IPS-18c (cell line): ENCODE data around the gene HADH.
"Not testable (repeated sequence)": the region's sequence is repeated elsewhere in the genome, so short reads cannot be mapped to it uniquely, and the experiment has no call there.

Experiments
- H3K4me3 ChIP-seq: 2 replicates; pipeline ENCODE4 v1.7.0; 2013; ENCODE audit warnings: low read depth, mild to moderate bottlenecking, low read length, moderate library complexity; ENCODE audit not compliant: insufficient read depth
- H3K9me3 ChIP-seq: one replicate; pipeline ENCODE4 v1.6.1; 2013; ENCODE audit warnings: mild to moderate bottlenecking, low read length, moderate library complexity; ENCODE audit not compliant: control insufficient read depth, insufficient read depth

Gene HADH

DNA sequence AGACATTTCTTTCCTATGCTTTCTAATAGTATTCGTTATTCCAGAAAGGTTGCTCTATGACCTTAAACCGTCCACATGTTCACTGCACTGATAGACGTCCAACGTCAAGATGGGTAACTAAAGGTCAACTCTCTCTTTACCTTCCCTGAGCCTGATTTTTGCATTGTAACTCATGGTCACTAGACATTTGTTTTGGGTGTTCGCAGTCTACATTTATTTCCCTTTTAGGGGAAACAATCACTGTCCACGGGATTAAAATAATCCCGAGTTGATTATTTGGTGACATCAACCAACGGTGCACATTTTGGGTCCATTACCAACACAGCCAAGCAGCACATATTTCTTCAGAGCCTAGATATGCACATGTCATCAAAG, 540 bp upstream of the HADH start:
- H3K9me3 ChIP-seq, result no peaks in the 10 kb centered on the region
- peak overlapping the region; percentile 86 for H3K4me3 ChIP-seq

DNA sequence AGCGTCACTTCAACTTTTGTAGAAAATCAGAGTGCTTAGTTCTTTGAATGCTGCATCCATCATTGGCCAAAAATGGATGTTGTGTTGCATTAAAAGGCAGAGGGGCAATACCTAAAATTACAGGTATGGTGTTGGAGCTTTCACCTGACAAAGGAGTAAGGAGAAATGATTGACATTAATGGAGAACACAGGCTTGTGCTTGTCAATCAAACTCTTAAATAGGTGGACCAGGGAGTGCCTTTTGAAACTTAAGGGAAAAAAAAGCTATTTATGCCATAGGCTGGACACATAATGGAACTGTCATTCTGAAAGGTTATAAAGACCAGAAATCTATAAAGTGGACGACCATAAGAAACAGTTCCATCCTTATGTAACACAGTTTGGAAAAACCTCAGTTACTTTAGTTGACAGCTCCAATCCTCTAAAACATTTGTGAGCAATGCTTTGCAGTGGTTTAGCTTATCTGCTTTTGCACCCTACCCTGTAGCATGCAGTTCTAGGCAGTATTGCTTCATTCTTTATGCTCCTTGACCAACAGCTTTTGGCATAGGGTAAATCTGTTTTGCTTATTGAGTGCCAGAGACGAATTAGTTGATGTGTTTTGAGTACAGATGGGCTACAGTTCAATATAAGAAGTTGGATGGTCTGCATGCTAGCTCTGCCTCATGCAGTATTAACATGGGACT, 2.4 kb downstream of the HADH start:
- H3K4me3 ChIP-seq, result no peak overlapping the region
- H3K9me3 ChIP-seq, result no peaks in the 10 kb centered on the region

GRCh38 chr4:107993969-107994368, 4.3 kb downstream of the HADH start:
- Histone ChIP-seq H3K9me3 (no peaks in the 10 kb centered on the region), H3K4me3 (no peak overlapping the region)

DNA sequence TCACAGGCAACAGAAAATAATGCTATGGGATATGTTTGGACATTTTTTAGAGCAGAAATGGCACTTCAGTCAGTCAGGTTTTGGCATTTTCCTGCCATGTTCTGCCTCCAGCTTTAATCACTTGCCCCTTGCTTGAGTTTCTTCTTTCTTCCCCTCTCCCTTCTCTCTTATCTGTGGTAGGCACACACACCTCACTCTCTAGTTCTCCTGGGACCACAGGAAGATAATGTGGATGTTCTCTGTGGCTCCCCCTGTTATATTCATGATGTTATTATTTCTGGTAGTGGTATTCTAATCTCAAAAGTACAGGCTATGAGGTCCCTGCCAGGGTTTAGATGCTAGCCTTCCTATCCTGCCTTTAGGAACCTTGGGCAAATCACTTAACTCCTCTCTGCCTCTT, 5.2 kb downstream of the HADH start:
- Histone ChIP-seq H3K4me3 (no peak overlapping the region), H3K9me3 (no peaks in the 10 kb centered on the region)

- H3K9me3 ChIP-seq, result no peaks in the 10 kb centered on the region
- no peak overlapping the region for H3K4me3 ChIP-seq
Measured at GRCh38 chr4:107996949-107997788, 7.5 kb downstream of the HADH start.

GRCh38 chr4:107997794-107998193, 8.1 kb downstream of the HADH start:
- no peaks in the 10 kb centered on the region for H3K9me3 ChIP-seq
- H3K4me3 ChIP-seq, result no peak overlapping the region

DNA sequence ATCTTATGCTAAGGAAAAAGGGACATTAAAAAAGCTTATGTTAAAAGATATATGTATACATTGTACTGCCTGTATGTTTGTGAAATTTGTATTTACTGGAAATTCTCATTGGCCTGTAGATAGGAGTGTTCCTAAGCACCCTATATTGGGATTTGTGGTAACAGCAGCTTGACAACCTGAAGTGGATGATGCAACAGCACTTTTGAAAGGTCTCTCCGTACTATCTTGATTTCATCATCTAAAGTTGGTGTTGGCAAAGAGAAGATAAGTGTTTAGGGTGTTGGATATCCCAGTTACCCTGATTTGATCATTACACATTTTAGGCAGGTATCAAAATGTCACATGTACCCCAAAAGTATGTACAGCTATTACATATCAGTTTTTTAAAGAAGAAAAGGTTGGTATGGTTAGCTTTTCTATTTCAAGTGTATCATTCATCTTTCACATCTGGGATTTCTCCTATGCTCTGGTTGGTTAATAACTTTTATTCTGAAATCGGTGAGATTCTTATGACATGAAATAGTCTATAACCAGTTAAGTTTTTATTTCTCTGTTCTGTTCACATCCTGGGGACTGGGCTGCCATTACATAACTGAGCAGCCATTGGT, 10.3 kb downstream of the HADH start:
- Histone ChIP-seq H3K4me3 (no peak overlapping the region), H3K9me3 (no peaks in the 10 kb centered on the region)

GRCh38 chr4:108001540-108002135, 11.9 kb downstream of the HADH start:
- Histone ChIP-seq H3K4me3 (no peak overlapping the region), H3K9me3 (no peaks in the 10 kb centered on the region)

DNA sequence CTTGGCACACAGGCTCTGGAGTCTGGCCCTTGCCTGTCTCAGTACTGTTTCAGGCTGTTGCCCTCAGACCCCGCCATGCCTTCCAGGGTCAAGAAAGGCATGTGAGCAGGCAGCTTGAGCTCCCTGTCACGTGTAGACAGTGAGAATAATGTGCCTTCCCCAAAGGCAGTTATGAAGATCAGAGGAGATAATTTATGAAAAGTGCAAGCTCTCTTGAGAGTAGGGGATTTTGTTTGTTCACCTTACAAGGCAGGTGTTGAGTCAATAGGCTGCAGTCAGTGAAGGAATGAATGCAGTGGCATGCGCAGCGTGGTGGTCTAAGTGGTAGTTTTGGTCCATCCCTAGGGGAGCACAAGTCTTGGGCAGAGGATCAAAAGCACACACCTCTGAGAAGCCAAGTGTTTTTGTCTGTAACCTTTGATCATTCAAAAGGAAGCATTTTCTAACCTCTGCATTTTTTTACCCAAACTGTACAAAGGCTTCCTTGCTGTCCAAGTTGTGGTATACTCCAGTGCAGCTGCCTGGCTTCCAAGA, 14.4 kb downstream of the HADH start:
- H3K9me3 ChIP-seq, result no peaks in the 10 kb centered on the region

GRCh38 chr4:108004646-108005045, 15.0 kb downstream of the HADH start:
- no peaks in the 10 kb centered on the region for H3K9me3 ChIP-seq
- H3K4me3 ChIP-seq, result no peak overlapping the region

More for the DNA sequence above, 14.4 kb downstream of the HADH start:
- no peak overlapping the region for H3K4me3 ChIP-seq

DNA sequence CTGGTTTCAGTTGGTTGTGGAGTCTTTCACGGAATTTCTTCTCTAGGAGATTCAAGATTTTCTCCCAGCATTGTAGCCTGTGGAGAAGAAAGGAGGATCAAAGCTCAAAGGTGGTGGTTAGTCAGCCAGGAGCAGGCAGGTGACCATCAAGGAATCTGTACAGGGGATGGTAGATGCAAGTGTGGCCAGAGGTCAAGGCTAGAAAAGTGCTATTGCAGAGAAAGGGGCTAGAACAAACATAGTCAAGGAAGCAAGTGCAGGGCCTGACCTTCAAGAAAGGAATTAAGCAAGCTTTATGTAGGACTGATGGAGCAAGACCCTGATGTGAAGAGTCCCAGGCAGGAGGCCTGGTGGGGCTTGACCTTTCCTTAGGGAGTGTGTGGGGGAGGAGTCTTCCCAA, 16.1 kb downstream of the HADH start:
- H3K4me3 ChIP-seq, result no peak overlapping the region

DNA sequence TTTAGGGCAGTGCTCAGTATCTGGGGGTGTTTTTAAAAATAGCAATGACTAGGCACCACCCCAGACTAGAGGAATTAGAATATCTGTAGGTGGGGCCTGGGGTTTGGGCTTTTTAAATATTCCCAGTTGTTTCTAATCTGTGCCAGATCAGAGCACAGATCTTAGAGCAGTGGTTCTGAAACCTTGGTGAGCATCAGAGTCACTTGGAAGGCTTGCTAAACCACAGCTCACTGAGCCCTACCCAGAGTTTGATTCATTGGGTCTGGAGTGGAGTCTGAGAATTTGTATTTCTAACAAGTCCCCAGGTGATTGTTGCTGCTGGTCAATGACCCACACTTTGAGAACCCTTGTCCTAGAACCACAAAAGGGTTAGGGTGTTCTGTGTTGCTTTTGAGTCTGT, 16.7 kb downstream of the HADH start:
- no peak overlapping the region for H3K4me3 ChIP-seq
- H3K9me3 ChIP-seq, result no peaks in the 10 kb centered on the region

More for the DNA sequence above, 16.1 kb downstream of the HADH start:
- no peaks in the 10 kb centered on the region for H3K9me3 ChIP-seq

GRCh38 chr4:108007984-108008383, 18.3 kb downstream of the HADH start:
- H3K9me3 ChIP-seq, result no peaks in the 10 kb centered on the region

DNA sequence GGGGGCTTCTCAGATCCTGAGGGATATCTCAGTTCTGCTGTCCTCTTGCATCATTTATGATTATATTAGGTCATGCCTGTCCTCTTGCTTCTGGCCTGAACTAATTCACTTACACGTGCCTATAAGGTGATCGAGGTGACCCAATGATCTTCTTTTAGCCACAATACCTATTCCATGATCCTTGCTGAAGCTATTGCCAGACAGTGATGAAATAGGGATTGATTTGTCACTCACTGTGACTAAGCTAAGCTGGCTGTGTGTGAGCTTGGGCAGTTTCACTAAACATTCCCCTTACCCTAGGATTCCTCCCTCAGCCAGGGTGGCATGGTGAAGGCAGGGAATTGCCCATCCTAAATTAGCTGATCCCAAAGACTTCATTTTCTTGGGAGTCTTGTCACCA, 19.0 kb downstream of the HADH start:
- Histone ChIP-seq H3K4me3 (no peak overlapping the region), H3K9me3 (no peaks in the 10 kb centered on the region)

More at GRCh38 chr4:108007984-108008383, 18.3 kb downstream of the HADH start:
- H3K4me3 ChIP-seq, result no peak overlapping the region

DNA sequence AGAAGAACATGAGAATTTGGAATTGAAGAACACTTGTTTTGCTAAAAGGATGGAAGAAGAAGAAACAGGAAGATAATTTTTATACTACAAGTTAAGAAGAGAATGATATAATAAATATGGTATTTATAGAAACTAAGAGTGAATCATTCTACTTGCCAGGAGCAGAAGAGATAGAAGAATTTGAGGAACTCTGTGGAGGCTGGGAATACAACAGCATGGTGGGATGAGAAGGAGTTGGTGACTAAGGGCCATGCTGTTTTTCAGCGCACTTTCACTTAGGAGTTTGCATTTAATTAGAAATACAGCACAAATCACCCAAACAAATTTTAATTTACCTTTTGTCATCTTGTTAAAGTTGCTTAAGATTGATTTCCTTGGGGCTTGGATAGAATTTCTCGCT, 20.5 kb downstream of the HADH start:
- Histone ChIP-seq H3K9me3 (no peaks in the 10 kb centered on the region), H3K4me3 (no peak overlapping the region)

GRCh38 chr4:108012382-108012781, 22.7 kb downstream of the HADH start:
- not testable (repeated sequence) for H3K9me3 ChIP-seq, H3K4me3 ChIP-seq

DNA sequence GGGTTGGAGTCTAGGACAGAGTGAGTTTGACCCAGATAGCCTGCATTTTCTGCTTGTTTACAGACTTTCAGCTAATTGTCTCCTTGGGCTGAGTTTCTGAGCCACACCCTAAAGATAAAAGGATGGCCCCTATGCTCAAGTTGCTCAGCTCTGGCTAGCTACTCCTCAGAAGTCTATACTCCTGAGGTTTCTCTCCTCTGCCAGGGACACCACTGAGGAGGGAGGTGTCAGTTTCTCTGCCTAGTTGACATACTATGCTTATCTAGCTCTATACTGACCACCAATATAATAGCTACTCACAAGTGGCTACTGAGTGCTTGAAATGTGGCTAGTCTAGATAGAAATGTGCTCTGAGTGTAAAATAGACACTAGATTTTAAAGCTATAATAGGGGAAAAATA, 23.6 kb downstream of the HADH start:
- Histone ChIP-seq H3K4me3 (no peak overlapping the region), H3K9me3 (no peaks in the 10 kb centered on the region)
